HG02884 (cell line): ENCODE data around the gene SUMO3.

ENCODE experiments used
- ATAC-seq: cut with Tn5 transposase; IDR thresholded peaks from one replicate; pipeline ENCODE4 v1.9.1; 2021; ENCODE audit warnings: mild to moderate bottlenecking, moderate library complexity; ENCODE audit not compliant: unreplicated experiment

SUMO3 gene

DNA sequence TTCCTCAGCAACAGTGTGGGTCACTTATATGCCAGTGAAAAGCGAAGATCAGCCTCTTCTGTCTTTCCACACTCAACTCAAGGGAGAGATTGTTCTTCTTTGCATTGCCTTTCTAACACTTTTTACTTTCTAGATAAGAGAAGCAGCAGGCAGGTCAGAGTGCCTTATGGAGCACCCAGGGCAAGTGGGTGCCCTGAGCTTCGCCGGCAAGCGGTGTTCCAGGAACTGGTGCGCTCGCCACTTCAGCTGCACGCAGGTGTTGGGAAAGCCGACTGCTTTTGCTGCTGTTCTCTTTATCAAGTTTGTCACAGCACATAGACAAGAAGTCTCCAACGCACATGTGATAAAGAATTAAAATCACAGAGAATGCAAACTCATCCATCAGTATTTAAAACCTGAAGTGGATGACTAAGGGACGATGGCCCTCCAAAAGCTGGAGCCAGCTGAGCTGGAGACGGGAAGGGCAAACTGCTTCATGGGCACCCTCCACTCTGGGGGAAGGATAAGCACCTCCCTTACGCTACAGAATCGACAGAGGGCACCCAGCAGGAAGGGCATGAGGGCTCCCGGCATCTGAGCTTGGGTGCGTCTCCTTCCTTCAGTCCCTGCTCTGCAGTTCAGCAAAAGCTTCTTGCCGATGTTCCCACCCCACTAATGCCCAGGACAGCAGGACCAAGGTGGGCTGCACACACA lies 36.9 kb downstream of the SUMO3 start:
- ATAC-seq, result no peak

- no peak for ATAC-seq
Measured at GRCh38 chr21:44780137-44780502, 37.7 kb downstream of the SUMO3 start.

- ATAC-seq, result no peak
Measured at GRCh38 chr21:44779417-44780136, 38.3 kb downstream of the SUMO3 start.

- ATAC-seq, result no peak
Measured at GRCh38 chr21:44778983-44779382, 38.9 kb downstream of the SUMO3 start.

DNA sequence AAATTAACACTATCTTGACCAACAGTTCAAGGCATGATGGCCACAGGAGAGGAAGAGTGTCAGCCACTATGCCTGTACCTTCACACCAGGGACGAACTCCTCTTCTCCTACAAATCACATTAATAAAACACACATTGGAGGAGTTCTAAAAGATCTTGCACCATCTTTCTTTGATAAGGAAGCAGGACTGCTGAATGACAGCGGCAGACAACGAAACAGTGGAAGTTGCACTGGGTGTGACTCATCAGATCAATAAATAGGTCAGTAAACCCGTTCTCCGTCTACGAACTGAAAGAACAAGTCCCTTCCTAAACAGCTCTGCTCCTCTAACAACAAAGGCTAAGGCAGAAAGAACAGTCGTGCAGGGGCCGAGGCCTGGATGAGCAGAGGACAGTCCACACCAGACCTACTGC lies 39.4 kb downstream of the SUMO3 start:
- ATAC-seq, result no peak

- ATAC-seq, result no peak
Measured at GRCh38 chr21:44778094-44778493, 39.8 kb downstream of the SUMO3 start.

- no peak for ATAC-seq
Measured at GRCh38 chr21:44774972-44775371, 42.9 kb downstream of the SUMO3 start.

GRCh38 chr21:44773291-44773932 lies 44.5 kb downstream of the SUMO3 start:
- no peak for ATAC-seq

DNA sequence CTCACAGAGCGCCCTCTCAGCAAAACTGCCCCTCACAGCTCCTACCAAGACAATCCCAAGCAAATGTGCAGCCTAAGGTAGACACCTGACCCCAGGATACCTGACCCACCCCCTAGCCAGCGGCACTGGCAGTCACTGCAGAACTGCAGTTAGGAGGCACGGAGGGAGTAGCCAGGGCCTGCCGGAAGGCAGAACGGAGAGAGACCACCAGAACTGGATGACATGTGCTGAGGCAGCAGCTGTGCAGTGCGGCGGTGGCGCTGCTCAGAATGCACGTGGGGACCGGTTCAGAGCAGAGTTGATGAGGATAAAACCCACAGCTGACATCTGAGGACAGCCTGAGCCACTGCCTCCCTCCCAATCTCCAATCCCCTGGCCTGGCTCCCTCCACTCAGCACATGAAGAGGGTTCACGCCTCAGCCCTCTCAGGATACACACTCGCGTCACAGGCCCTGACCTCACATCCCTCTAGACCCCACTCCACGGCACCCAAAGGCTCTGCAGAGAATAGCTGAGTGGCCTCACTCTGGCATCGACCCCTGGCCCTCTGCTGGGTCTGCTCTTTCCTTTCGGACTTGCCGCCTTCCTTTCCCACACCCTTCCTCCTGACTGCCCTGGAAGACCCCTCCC lies 45.9 kb downstream of the SUMO3 start:
- no peak for ATAC-seq

DNA sequence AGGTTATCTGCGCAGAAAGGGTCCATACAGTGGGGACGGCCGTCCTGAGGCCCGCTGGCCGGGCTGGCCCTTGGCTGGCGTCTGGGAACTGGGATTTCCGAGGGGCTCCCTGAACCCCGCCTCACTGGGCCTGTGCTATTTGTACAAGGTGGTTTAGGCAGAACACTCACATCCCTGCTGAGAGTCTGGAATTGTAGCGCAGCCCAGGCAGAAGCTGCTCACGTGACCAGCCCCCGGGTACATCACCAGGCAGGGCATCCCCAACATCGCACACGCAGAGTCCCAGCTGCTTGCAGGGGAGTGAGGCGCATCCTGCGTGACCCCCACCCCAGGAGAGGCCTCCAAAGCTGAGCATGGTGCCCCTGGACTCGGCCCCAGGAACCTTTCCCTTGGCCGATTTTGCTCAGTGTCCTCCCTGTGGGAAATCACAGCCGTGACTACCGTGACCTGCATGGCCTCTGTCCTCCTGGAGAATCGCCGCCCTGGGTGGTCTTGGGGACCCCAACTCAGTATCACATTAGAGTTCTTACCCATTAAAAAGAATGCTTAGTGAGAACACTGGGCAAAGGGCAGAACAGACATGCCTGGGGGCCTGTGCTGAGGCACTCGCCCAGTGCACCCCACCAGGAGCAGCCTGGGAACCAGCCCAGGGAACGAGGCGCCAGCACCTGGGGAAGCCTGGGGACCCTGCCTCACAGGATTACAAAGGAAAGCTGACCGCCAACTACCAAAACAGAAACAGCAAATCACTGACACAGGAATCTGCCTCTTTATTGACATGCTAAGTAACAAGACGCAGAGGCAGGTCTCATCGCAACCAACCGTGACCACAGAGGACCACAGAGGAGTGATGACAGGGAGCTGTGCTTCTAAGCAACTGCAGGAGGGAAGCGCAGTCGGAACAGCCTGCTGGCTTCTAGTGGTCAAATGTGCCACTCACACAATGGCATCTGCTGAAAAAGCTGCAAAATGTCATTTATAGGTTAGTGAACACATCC lies 49.7 kb downstream of the SUMO3 start:
- no peak for ATAC-seq

DNA sequence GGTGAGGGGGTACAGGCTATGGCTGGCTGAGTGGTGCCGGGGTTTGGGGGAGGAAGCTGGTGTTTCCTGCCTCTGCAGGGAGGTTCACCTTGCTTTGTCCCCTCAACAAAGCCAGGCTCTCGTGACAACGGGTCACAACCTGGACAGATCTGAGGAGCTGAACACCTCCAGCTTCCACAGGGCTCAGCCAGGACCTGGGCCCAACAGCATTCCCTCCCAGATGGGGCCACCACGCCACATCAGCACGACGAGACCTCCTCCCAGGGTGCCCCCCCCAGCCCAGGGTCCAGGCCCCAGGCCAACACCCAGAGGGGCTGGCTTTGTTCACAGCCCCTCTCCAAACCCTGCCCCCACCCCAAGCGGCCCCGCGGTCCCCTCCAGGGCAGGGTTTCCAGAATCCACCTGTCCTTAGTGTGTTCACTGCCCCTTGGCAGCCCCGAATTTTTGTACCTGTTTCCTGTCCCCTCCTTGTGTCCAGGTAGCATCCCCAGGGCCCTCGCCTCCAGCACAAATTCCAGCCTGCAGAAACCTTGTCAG lies 51.0 kb downstream of the SUMO3 start:
- ATAC-seq, result no peak

GRCh38 chr21:44766014-44766817 lies 51.6 kb downstream of the SUMO3 start:
- ATAC-seq, result no peak

- no peak for ATAC-seq
Measured at GRCh38 chr21:44765231-44766013, 52.4 kb downstream of the SUMO3 start.

DNA sequence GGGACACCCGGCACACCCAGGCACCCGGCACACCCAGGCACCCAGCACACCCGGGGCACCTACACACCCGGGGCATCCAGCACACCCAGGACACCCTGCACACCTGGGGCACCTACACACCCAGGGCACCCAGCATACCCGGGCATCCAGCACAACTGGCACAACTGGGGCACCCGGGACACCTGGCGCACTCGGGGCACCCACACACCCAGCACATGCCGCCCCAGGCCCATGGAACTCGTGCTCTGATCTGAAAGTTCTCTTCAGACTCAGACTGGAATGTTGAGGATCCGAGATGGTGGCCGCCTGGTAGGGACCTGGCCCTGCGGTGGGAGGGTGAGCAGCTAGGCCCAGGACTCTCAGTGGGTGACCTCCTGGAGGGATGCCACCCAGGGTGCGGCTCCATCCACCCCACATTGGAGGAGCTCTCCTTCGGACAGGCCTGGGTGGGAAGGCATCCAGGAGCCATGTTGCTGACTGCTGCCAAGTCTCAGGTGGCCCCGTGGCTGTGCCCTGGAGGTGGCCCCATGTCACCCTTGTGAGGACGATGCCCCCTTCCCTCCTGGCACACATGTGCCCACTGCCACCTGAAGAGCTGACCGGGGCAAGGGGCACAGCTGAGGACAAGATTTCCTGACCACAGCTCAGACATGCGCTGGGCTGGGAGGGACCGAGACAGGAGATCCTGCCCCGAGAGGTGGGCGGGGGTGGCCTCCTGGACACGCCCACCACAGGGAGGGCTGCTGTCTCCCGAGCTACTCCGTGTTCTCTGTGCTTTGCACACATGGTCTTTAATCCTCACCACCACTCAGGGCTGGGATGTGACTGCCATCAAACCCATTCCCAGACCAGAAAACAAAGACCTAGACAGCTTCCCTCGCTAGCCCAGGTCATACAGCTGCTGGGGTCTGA lies 53.3 kb downstream of the SUMO3 start:
- no peak for ATAC-seq

DNA sequence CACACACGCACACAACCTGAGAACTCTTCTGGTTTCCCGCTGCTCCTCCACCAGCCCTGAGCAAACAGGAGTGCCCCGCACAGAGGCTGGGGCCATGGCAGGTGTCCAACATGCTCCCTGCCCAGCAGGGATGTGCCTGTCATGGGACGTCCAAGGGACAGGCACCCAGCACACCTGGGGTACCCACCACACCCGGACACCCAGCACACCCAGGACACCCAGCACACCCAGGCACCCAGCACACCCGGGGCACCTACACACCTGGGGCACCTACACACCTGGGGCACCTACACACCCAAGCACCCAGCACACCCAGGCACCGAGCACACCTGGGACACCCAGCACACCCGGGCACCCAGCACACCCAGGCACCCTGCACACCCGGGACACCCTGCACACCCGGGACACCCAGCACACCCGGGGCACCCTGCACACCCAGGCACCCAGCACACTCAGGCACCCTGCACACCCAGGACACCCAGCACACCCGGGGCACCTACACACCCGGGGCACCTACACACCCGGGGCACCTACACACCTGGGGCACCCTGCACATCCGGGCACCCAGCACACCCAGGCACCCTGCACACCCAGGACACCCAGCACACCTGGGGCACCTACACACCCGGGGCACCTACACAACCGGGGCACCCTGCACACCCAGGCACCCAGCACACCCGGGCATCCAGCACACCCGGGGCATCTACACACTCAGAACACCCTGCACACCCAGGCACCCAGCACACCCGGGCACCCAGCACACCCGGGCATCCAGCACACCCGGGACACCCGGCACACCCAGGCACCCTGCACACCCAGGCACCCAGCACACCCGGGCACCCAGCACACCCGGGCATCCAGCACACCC lies 54.2 kb downstream of the SUMO3 start:
- ATAC-seq, result no peak

DNA sequence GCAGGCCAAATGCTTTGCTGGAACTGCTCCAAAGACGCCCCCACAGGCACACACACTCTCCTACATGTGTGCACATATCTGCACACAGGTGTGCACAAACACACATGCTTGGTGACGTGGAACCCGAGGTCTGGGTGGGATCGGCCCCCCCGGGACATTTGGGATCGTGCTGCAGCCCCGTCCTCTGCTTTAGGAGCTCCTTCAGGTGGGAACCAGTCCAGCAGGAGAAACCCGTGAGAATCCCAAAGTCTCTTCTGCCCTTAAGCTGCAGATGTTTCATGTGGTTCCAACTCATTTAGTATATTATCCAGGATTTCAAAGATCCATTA lies 54.8 kb downstream of the SUMO3 start:
- ATAC-seq, result no peak
